Measurements from ENCODE around the gene COPZ1.

Gene COPZ1

GRCh38 chr12:54379398-54380201 lies 54.7 kb downstream of the COPZ1 start:
- peak; percentile 75 for DNase-seq

- no peak for DNase-seq
Measured at GRCh38 chr12:54381136-54381535, 56.2 kb downstream of the COPZ1 start.

- DNase-seq: no peak
Measured at GRCh38 chr12:54383041-54383609, 58.2 kb downstream of the COPZ1 start.

- no peak for DNase-seq
Measured at GRCh38 chr12:54384591-54385041, 59.7 kb downstream of the COPZ1 start, which contains the start of gene ZNF385A. Gene ZNF385A, minus strand, starts transcription at chr12:54384733. Its CDS starts 219 bp downstream, at chr12:54384514.

GRCh38 chr12:54385251-54385914 lies 60.5 kb downstream of the COPZ1 start:
- DNase-seq: no peak

GRCh38 chr12:54386403-54387113 lies 61.6 kb downstream of the COPZ1 start:
- DNase-seq: no peak

- DNase-seq: no peak
Measured at GRCh38 chr12:54387114-54387467, 62.2 kb downstream of the COPZ1 start.

- DNase-seq: no peak
Measured at GRCh38 chr12:54388237-54389133, 63.6 kb downstream of the COPZ1 start.

- no peak for DNase-seq
Measured at GRCh38 chr12:54389134-54389508, 64.2 kb downstream of the COPZ1 start.

GRCh38 chr12:54389607-54390175 lies 64.8 kb downstream of the COPZ1 start:
- DNase-seq: no peak

- peak; percentile 47 for DNase-seq
Measured at GRCh38 chr12:54390176-54390667, 65.3 kb downstream of the COPZ1 start.

GRCh38 chr12:54390668-54391551 lies 66.0 kb downstream of the COPZ1 start:
- DNase-seq: peak; percentile 11

GRCh38 chr12:54392485-54393206 lies 67.7 kb downstream of the COPZ1 start:
- DNase-seq: no peak

GRCh38 chr12:54393207-54393609 lies 68.3 kb downstream of the COPZ1 start:
- DNase-seq: no peak

- no peak for DNase-seq
Measured at GRCh38 chr12:54393743-54394142, 68.8 kb downstream of the COPZ1 start.

- DNase-seq: peak; percentile 9
Measured at GRCh38 chr12:54394281-54394719, 69.4 kb downstream of the COPZ1 start.

- DNase-seq: no peak
Measured at GRCh38 chr12:54394986-54395385, 70.1 kb downstream of the COPZ1 start.

GRCh38 chr12:54395545-54395944 lies 70.6 kb downstream of the COPZ1 start:
- DNase-seq: no peak

- DNase-seq: no peak
Measured at GRCh38 chr12:54397157-54397556, 72.2 kb downstream of the COPZ1 start.

- no peak for DNase-seq
Measured at GRCh38 chr12:54398218-54398617, 73.3 kb downstream of the COPZ1 start.
